ENCODE measurements around the gene TBC1D7.
"Not testable (repeated sequence)": the region's sequence is repeated elsewhere in the genome, so short reads cannot be mapped to it uniquely, and the experiment has no call there.

TBC1D7 gene

GRCh38 chr6:13326031-13326586 lies 2.2 kb downstream of the TBC1D7 start:
- not testable (repeated sequence) for DNase-seq (ENCODE audit: low read depth in 2 of 3, low spot score in 1 of 3)

GRCh38 chr6:13319891-13320564 lies 8.3 kb downstream of the TBC1D7 start:
- DNase-seq (ENCODE audit: low read depth in 2 of 3, low spot score in 1 of 3) = no peak

- no peak for DNase-seq (ENCODE audit: low read depth in 2 of 3, low spot score in 1 of 3)
These were observed 9.5 kb downstream of the TBC1D7 start for GRCh38 chr6:13318821-13319220.

GRCh38 chr6:13315896-13316295 lies 12.4 kb downstream of the TBC1D7 start:
- no peak for DNase-seq (ENCODE audit: low read depth in 2 of 3, low spot score in 1 of 3)

GRCh38 chr6:13314806-13315205 lies 13.5 kb downstream of the TBC1D7 start:
- DNase-seq (ENCODE audit: low read depth in 2 of 3, low spot score in 1 of 3) = no peak

- DNase-seq (ENCODE audit: low read depth in 2 of 3, low spot score in 1 of 3) = no peak
These were observed 17.2 kb downstream of the TBC1D7 start for GRCh38 chr6:13311155-13311554.

- no peak for DNase-seq (ENCODE audit: low read depth in 2 of 3, low spot score in 1 of 3)
These were observed 20.0 kb downstream of the TBC1D7 start for GRCh38 chr6:13308332-13308731.

- no peak for DNase-seq (ENCODE audit: low read depth in 2 of 3, low spot score in 1 of 3)
These were observed 20.8 kb downstream of the TBC1D7 start for GRCh38 chr6:13307508-13307995.

GRCh38 chr6:13305791-13306190 lies 22.5 kb downstream of the TBC1D7 start:
- no peak for DNase-seq (ENCODE audit: low read depth in 2 of 3, low spot score in 1 of 3)

- DNase-seq (ENCODE audit: low read depth in 2 of 3, low spot score in 1 of 3) = no peak
These were observed 23.0 kb downstream of the TBC1D7 start for GRCh38 chr6:13305288-13305687.

- DNase-seq (ENCODE audit: low read depth in 2 of 3, low spot score in 1 of 3) = no peak
These were observed 23.6 kb downstream of the TBC1D7 start for GRCh38 chr6:13304580-13305260.

- no peak for DNase-seq (ENCODE audit: low read depth in 2 of 3, low spot score in 1 of 3)
These were observed 24.2 kb downstream of the TBC1D7 start for GRCh38 chr6:13304101-13304500.

GRCh38 chr6:13303668-13304017 lies 24.7 kb downstream of the TBC1D7 start:
- DNase-seq (ENCODE audit: low read depth in 2 of 3, low spot score in 1 of 3) = peak in 2 of 3 donors; percentile 11 to 18

- DNase-seq (ENCODE audit: low read depth in 2 of 3, low spot score in 1 of 3) = peak; percentile 38 to 50 (median 42)
These were observed 25.3 kb downstream of the TBC1D7 start for GRCh38 chr6:13302751-13303667.

GRCh38 chr6:13302291-13302690 lies 26.0 kb downstream of the TBC1D7 start:
- DNase-seq (ENCODE audit: low read depth in 2 of 3, low spot score in 1 of 3) = no peak

GRCh38 chr6:13300643-13301590 lies 27.4 kb downstream of the TBC1D7 start:
- no peak for DNase-seq (ENCODE audit: low read depth in 2 of 3, low spot score in 1 of 3)

GRCh38 chr6:13299918-13300317 lies 28.4 kb downstream of the TBC1D7 start:
- no peak for DNase-seq (ENCODE audit: low read depth in 2 of 3, low spot score in 1 of 3)

GRCh38 chr6:13299403-13299821 lies 28.9 kb downstream of the TBC1D7 start:
- no peak for DNase-seq (ENCODE audit: low read depth in 2 of 3, low spot score in 1 of 3)

GRCh38 chr6:13298446-13298845 lies 29.9 kb downstream of the TBC1D7 start:
- DNase-seq (ENCODE audit: low read depth in 2 of 3, low spot score in 1 of 3) = no peak

- DNase-seq (ENCODE audit: low read depth in 2 of 3, low spot score in 1 of 3) = no peak
These were observed 30.9 kb downstream of the TBC1D7 start for GRCh38 chr6:13297391-13297790.
